GM18951 (cell line): Measurements from ENCODE around the gene SLC10A3.

Experiments used
- POLR2A ChIP-seq: IDR thresholded peaks from 4 replicates; pipeline ENCODE4 v1.6.1; 2011; ENCODE audit warnings: mild to moderate bottlenecking; ENCODE audit not compliant: insufficient read length, insufficient read depth; ENCODE audit errors: extremely low read depth
- in situ Hi-C: fragments of 300-500 bp; cut with MboI; formaldehyde crosslinking; loops from one replicate; pipeline ENCODE4 v1.12.0; 2022; ENCODE audit warnings: low sequenced_read_pairs, mixed read lengths, inconsistent platforms; ENCODE audit not compliant: unreplicated experiment

The SLC10A3 gene

DNA sequence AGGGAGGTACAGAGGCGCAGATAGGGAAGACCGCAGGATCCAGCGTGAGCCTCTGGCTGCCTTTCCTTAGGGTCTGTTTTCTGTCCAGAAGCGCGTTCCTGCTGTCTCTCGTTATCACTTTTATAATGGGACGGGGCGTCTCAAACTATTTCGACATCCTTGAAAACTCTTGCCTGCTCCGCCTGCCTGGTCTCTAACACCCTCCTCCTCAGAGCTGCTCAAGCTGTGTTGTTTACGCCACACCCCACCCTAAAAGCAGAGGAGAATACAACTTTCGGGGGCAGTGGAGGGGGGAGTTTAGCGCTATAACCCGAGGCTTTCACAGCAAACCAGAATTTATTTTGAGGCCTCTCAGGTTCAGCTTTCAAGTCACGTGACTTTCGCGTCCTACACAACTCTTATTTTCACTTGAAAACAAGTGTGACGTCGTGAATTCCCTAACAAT, 26.2 kb upstream of the SLC10A3 start:
- TF ChIP-seq POLR2A = no peak
- in situ Hi-C loops = no loop called here

DNA sequence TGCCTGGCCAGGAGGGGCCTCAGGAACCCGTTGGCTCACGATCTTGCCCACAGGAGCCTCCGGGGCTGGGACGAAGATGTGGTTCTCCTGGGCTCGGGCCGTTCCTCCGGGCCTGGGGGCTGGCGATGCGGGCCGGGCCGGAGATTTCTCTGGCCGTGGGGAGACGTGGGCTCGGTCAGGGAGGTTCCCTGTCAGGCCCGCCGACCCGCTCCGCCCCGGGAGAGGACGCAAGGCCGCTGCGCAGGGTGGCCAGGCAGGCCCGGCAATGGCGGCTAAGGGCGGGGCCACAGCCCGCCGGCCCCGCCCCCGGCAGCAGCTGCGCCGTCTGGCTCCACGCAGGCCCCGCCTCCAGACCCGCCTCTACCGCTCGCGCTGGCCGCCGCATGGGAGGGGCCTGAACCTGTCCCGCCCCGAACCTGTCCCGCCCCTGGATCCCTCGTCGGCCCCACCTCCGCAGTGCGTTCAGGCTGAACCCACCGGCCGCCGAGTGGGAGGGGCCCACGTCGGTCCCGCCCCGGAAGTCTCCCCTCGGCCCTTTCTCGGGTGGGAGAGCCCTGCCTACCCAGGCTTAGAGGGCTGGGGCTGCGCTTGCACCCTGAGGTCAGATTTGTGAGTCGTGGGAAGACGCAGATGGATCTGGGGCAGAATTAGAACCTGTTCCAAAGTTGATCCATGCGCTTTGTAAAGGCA, 25.7 kb upstream of the SLC10A3 start, which contains the start of gene FAM3A:
TSS of gene FAM3A (minus strand) at position 267 of the 690 bp plus-strand sequence. CDS start 460 bp downstream, outside the sequence.
- TF ChIP-seq POLR2A = peak; percentile 76
- in situ Hi-C loops = no loop called here

DNA sequence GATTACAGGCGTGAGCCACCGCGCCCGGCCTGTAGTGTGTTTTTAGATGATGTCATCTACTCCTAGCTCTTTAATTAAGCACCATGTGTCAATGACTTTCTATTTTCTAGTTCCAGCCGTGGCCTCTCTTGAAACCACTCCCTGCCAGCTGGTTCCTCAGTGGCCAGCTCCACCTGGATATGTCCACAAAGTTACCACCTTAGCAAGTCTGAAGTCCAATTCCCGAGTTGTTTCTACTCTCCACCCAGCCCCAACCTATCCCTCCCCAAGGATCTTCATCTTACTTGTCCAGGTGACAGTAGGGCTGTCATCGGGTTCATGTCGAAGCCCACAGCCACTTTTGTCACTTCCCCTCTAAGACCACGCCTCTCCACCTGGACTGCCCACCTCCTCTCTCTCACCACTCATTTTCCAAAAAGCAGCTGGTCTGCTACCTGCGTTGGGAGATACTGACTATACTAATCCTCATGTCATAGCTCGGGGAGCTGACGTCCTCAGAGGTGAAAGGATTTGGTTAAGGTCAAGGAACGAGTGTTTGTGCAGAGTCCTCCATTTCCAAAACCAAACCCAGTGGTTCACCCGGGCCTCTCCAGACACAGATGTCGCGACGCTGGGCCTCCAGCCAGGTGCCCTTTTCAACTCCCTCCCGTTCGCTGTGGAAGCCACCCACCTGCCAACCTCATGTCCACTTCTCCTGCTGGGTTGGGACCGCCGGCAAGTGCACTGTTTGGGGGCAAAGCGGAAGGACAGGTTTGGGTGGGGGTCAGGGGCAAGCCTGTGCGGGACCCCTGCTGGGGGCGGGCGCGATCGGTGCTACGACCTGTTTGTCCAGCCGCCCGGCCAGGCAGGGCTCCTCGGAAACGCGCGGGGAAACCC, 24.9 kb upstream of the SLC10A3 start:
- no peak for TF ChIP-seq POLR2A
- in situ Hi-C loops = no loop called here

DNA sequence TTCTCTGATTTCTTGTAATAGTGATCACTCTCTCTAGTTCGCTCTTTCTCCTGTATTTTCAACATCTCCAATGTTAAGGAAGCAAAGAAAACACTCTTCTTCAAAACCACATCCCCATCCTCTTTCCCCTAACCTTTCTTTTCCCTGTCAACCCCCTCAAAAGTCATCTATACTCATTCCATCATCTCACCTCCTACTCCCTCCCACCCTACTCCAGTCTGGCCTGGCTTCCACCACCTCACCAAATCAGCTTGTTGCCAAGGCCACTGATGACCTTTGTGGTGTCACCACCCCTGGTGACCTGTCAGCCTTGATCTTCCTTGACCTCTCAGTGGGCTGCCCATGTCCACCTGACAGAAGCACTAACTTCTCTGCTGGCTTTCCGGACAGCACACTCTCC, 23.3 kb upstream of the SLC10A3 start:
- in situ Hi-C loops = no loop called here
- TF ChIP-seq POLR2A = no peak

DNA sequence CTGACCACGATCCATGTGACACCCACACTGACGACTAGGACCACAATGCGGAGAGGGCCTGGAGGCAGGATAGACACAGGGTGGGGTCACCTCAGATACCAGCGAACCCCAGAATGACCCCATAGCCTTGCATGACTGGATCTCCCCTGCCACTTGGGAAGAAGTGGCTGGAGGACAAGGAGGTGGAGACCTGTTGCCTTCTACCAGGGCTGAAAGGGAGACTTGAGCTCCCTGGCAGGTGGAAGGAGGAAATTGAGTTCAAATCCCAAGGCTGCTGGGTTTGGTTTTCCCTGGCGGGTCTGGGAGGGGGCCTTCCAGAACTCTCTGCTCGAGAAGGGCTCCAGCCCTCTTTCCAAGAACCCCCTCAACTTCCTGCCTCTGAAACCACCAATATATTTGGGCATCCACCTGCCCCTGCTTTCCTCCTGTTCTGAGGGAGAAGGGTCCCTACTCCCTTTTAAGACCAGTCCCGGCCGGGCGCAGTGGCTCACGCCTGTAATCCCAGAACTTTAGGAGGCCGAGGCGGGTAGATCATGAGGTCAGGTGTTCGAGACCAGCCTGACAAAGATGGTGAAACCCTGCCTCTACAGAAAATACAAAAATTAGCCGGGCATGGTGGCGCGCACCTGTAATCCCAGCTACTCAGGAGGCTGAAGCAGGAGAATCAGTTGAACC, 22.6 kb upstream of the SLC10A3 start:
- no peak for TF ChIP-seq POLR2A
- in situ Hi-C loops = no loop called here

DNA sequence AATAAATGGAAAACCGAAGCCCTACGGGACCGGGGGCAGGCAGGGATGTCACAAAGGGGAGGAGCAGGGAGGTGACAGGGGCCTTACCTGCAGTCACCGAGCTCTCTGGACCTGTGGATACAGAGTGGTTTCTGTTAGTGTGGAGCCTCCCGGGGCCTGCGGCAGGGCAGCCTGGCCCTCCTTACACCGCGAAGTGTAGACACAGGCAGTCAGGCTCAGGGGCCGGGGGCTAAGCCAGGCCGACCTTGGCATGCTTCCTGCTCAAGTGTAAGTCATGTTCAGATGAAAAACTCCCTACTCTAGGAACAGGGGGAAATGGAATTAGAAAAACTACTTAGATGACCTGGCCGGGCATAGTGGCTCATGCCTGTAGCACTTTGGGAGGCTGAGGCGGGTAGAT, 21.3 kb upstream of the SLC10A3 start:
- in situ Hi-C loops = no loop called here
- no peak for TF ChIP-seq POLR2A

DNA sequence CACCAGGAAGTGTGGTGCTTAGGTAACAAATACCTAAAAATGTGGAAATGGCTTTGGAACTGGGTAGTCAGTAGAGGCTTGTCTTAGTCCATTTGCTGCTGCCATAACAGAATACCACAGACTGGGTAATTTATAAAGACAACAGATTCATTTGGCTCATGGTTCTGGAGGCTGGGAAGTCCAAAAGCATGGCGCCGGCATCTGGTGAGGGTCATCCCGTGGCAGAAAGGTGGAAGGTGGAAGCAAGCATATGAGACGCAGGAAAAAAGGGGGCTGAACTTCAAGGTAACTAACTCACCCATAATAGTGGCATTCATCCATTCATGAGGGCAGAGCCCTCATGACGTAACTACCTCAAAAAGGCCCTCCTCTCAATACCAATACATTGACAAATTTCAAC, 19.0 kb upstream of the SLC10A3 start:
- in situ Hi-C loops = no loop called here
- no peak for TF ChIP-seq POLR2A

DNA sequence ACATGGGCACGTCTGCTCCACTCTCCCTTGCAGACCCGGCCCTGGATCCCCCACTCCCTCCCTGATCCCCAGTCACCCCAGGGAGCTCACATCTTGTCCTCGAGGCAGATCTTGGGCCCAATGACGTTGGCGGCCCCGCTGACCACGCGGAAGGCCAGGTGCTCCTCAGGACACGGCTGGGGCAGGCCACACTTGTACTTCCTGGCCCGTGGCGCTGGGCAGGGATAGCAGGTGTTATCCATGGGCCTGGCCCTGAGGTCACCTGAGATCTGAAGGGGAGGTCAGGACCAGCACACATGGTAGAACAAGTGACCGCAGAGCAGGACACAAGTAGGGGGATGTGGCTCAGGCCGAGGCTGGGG, 17.9 kb upstream of the SLC10A3 start:
- in situ Hi-C loops = no loop called here
- no peak for TF ChIP-seq POLR2A

DNA sequence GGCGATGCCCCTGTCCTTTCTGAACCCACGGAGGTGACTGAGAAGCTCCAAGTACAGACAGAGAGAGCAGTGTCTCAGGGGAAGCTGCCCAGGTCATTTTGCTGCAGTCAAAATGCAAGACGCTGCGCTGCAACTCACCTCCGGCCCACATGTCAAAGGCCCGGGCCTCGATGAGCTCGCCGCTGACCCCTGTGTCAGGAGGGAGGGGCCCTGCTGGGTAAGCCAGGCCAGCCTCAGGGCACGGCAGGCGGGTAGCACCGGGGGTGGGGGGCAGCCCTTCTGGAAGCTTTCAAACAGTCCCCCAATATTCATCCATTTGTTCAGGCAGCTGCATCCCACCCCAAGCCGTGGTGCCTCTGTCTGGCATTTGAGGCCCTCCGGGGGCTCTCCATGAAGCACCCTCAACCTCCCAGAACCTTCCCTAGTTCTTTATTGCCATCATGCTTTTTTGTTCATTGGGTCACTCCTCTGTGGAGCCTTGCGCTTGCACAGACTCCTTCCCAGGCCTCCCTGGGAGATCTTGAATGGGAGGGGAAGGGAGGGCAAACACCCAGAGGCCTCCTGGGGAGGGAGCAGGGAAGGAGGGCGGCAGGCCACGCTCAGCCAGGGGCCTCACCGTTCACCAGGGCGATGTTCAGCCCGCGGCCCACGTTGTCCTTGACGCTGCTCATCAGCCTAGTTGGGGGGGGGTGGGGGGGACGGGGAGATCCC, 17.4 kb upstream of the SLC10A3 start:
- TF ChIP-seq POLR2A = no peak
- in situ Hi-C loops = no loop called here

DNA sequence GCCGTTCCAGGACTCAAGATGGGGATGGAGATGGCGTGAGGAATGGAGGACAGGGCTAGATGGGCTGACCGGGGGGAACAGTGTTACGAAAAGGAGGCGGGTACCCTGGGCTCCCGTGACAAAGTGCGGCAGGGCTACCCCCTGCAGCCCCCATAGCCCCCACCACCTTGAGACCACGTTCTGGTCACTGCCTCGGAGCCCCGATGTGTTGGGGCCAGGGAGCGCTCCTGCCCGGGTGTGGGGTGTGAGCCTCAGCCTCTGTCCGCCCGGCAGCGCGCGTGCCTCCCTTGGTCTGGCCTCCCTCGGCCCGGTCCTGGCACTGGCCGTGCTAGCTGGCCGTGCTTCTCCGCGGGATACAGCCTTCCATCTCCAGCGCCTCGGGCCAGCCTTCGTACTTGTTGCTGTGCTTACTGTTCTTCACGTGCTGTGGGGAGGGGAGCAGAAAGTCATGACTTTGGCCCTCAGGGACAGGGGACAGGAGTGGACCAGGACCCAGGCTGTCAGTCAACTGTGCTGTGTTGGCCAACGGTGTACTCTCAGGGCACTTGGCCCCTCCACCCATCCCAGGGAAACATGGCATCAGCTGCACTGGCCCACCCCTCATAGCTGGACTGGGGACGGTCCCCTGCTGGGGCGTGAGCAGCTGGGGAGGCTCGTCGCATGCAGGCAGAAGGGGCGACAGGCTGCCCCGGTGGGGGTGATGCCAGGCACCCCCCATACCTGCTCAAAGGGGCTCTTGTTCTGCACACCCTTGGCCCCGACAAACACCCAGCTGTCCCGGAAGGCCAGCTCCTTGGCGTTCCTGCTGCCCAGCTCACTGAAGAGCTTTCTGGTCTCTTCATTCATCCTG, 16.3 kb upstream of the SLC10A3 start:
- in situ Hi-C loops = no loop called here
- TF ChIP-seq POLR2A = no peak

DNA sequence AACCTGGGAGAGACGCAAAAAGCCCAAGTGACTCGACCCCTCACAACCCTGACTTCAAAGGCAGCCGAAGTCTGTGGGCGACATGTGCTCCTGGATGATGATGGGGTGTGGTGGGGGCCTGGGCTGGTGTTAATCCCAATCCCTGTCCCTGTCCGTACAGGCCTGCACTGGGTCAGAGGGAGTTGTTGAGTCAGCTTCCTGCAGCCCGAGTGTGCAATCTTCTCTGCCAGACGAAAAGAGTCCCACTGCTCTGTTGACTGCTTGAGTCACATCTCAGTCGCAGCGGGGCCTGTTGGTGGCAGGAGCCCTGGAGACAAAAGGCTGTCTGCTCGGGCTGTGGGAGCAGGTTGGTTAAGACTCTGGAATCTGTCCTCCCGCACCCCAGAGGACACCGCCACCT, 15.3 kb upstream of the SLC10A3 start:
- in situ Hi-C loops = no loop called here
- no peak for TF ChIP-seq POLR2A

DNA sequence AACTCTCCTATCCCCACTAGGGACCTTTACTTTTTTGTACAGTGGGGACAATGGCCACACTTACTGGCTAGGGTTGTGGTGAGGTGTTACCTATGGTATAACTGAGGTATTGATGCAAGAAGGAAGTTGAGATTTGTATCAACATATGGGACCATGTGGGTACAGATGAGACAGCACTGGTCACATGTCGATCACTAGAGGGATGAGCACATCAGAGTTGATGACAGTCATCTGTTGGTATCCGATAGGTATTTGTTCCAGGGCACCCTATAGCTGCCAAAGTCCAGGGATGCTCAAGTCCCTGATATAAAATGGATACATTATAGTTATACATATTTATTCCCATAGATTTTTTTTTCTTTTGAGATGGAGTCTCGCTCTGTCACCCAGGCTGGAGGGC, 12.6 kb upstream of the SLC10A3 start:
- in situ Hi-C loops = no loop called here
- no peak for TF ChIP-seq POLR2A
